GM10266 (cell line): ENCODE measurements around the gene GNAI2.
"Not testable (repeated sequence)": the region's sequence is repeated elsewhere in the genome, so short reads cannot be mapped to it uniquely, and the experiment has no call there.

ENCODE experiments used
- DNase-seq: peaks from one replicate; pipeline ENCODE4 v3.0.0; 2012; ENCODE audit errors: extremely low spot score
- CTCF ChIP-seq: IDR thresholded peaks from 2 replicates; pipeline ENCODE4 v1.5.1; 2012; ENCODE audit warnings: mild to moderate bottlenecking, low read depth; ENCODE audit not compliant: control insufficient read depth, insufficient read depth; ENCODE audit errors: missing control alignments

The GNAI2 gene

GRCh38 chr3:50205413-50206276, 30.4 kb upstream of the GNAI2 start:
- no peak for DNase-seq

DNA sequence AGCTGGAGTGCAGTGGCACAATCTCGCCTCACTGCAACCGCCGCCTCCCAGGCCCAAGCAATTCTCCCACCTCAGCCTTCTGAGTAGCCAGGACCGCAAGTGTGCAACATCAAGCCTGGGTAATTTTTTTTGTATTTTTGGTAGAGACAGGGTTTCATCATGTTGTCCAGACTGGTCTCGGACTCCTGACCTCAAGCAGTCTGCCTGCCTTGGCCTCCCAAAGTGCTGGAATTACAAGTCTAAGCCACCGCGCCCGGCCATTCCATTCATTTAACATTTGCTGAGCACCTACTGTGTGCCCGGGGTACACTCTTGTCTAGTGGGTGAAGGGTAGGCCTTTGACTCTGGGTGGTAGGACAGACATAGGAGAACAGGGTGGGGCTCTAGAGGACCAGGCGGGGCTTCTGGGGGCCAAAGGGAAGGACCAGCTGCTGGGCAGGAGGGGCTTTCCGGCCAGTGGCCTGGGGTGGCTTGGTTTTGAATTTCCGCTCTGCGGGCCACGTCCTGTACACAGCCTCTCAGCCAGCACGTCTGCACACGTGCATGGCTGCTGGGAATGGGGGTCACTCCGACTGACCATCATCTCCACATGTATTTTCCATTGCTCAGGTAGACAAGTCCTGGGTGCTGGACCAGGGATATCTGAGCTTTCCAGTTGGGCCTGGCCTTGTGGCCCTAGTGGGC, 28.5 kb upstream of the GNAI2 start:
- no peak for DNase-seq
- TF ChIP-seq CTCF, result no peak

More at GRCh38 chr3:50205413-50206276, 30.4 kb upstream of the GNAI2 start:
- TF ChIP-seq CTCF, result no peak

DNA sequence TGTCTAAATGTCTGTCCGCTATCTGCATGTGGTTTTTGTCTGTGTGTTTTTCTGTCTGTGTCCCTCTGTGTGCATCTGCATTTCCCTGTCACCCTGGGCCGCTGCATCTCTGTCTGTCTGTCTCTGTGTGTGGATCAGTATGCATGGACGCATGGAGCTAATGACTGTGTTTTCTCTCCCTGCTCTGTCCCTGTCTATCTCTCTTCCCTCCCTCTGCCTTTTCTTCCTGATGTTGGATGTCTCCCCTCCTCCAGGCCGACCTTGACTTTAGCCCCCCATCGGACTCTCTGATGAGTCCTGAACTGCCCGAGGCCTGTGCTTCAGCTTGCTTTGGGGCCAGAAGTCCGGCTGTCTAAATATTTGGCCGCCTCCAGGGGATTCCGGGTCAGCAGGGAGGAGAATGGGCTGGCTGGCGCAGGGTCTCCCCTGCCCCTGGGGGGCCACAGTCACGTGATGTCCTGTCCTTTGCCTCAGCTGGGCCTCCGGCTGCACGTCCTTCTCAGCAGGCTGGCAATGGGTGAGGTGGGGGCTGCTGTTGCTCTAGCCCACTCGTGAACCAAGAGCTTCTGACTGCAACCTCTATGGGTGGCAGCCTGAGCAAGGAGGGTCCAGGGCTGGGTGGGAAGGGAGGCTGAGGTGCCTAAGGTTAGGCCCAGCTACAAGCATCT, 27.2 kb upstream of the GNAI2 start:
- no peak for TF ChIP-seq CTCF
- no peak for DNase-seq

- no peak for DNase-seq
- no peak for TF ChIP-seq CTCF
Observed at GRCh38 chr3:50210176-50210509, 25.9 kb upstream of the GNAI2 start.

- no peak for TF ChIP-seq CTCF
- no peak for DNase-seq
Observed at GRCh38 chr3:50210510-50211367, 25.3 kb upstream of the GNAI2 start.

DNA sequence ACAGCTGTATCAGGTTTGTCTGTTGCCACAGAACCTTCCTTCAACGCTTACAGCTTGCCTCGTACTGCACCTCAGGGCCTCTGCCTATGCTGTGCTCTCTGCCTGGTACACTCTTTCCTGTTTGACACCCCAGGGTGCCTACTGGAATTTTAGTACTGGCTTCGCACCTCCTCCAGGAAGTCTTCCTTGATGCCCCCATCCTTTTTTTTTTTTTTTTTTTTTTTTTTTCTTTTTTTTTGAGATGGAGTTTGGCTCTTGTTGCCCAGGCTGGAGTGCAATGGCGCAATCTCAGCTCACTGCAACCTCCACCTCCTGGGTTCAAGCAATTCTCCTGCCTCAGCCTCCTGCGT, 24.7 kb upstream of the GNAI2 start:
- DNase-seq, result not testable (repeated sequence)

DNA sequence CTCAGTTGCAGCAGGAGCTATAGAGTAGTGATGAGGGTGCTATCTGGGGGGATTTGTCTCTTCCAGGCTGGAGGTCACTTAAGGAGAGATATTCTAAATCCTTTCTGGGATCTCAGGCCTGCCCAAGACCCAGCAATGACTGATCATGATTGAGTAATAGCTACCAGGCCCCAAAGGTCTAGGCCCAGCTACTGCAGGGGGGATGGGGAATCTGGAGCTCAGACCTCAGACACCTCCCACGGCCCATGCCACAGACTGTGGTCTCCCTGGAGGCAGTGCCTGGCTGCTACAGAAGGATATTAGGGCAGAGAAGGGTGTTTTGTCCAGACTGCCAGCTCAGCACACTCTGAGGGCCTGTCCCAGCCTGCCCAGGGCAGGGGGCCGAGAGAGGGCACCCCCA, 24.1 kb upstream of the GNAI2 start:
- no peak for DNase-seq
- TF ChIP-seq CTCF, result no peak
